Smooth muscle cell (in vitro differentiated cells): ENCODE results near the gene ZNF343. TPM values are rescaled to one million over a fixed set of nuclear protein-coding genes. Genes with fewer than 3 reads are reported as not detected.

Experiments
- DNase-seq: peaks from one replicate; lab custom pipeline; 2025; ENCODE audit not compliant: unreplicated experiment; lab: John Stamatoyannopoulos, UW
- H2AFZ ChIP-seq: fragments of 200-600 bp; sonication (generic); 2 replicates; pipeline ENCODE4 v1.6.0; 2016; ENCODE audit warnings: antibody characterized with exemption, low read depth, mild to moderate bottlenecking
- H3F3A ChIP-seq: fragments of 200-600 bp; sonication (generic); 2 replicates; pipeline ENCODE4 v1.6.0; 2017; ENCODE audit warnings: antibody characterized with exemption, low read depth
- H3K27ac ChIP-seq: fragments of 200-600 bp; sonication (generic); 2 replicates; pipeline ENCODE4 v1.5.1; 2016; ENCODE audit warnings: low read depth, mild to moderate bottlenecking
- H3K27me3 ChIP-seq: fragments of 200-600 bp; sonication (generic); 2 replicates; pipeline ENCODE4 v1.6.1; 2016; ENCODE audit warnings: low read depth, mild to moderate bottlenecking
- H3K36me3 ChIP-seq: fragments of 200-600 bp; sonication (generic); 2 replicates; pipeline ENCODE4 v1.5.1; 2016; ENCODE audit warnings: low read depth
- H3K4me1 ChIP-seq: fragments of 200-600 bp; sonication (generic); 2 replicates; pipeline ENCODE4 v1.5.1; 2016; ENCODE audit warnings: low read depth
- H3K4me2 ChIP-seq: fragments of 200-600 bp; sonication (generic); 2 replicates; pipeline ENCODE4 v1.6.0; 2016; ENCODE audit warnings: mild to moderate bottlenecking
- H3K4me3 ChIP-seq: fragments of 200-600 bp; sonication (generic); 2 replicates; pipeline ENCODE4 v1.5.1; 2016; ENCODE audit warnings: mild to moderate bottlenecking
- H3K79me2 ChIP-seq: fragments of 200-600 bp; sonication (generic); 2 replicates; pipeline ENCODE4 v1.6.0; 2016; ENCODE audit warnings: low read depth, mild to moderate bottlenecking
- H3K9ac ChIP-seq: fragments of 200-600 bp; sonication (generic); 2 replicates; pipeline ENCODE4 v1.6.0; 2016; ENCODE audit warnings: low read depth
- H3K9me3 ChIP-seq: fragments of 200-600 bp; sonication (generic); replicated peaks from 2 replicates; pipeline ENCODE4 v1.5.1; 2016; ENCODE audit warnings: low read depth
- H4K20me1 ChIP-seq: fragments of 200-600 bp; sonication (generic); 2 replicates; pipeline ENCODE4 v1.6.0; 2016; ENCODE audit warnings: low read depth
- CTCF ChIP-seq: fragments of 200-600 bp; sonication (generic); IDR thresholded peaks from 2 replicates; pipeline ENCODE4 v1.5.1; 2017; ENCODE audit warnings: borderline replicate concordance, mild to moderate bottlenecking, antibody characterized with exemption; ENCODE audit not compliant: insufficient read depth, poor library complexity, severe bottlenecking
- WGBS: methylation state at CpG from one replicate; pipeline ENCODE4 v1.1.7; 2016; ENCODE audit warnings: low lambda C conversion rate; 5-methylcytosine and 5-hydroxymethylcytosine counted together
- polyA plus RNA-seq: library from polyadenylated mRNA; unstranded; fragments of >200 nt; fragmentation: Nextera tagmentation; extraction: Ambion mirVana; gene quantifications from 2 replicates; pipeline ENCODE4 v1.2.1, GENCODE V29; 2016
- total RNA-seq: library from RNA; depleted of rRNA; stranded (reverse); fragments of >200 nt; gene quantifications from 2 replicates; pipeline ENCODE4 v1.2.3, GENCODE V29; 2014

Gene ZNF343
- total and polyA plus RNA-seq, 2 experiments from 2014 or later = 2.3 to 5.0 TPM

- H3F3A ChIP-seq = peaks cover 16% of the 10 kb centered on the region
- H3K4me1 ChIP-seq = peaks cover 14% of the 10 kb centered on the region
- no peaks in the 10 kb centered on the region for H3K27me3 ChIP-seq
- no peak overlapping the region for H2AFZ ChIP-seq
- peak overlapping the region; percentile 85 for H3K27ac ChIP-seq
- H4K20me1 ChIP-seq = peaks cover 64% of the 10 kb centered on the region
- H3K4me2 ChIP-seq = peak overlapping the region; percentile 100
- H3K4me3 ChIP-seq = peak overlapping the region; percentile 83
- no peak for TF ChIP-seq CTCF
- H3K9me3 ChIP-seq = no peaks in the 10 kb centered on the region
- DNase-seq = no peak
- H3K79me2 ChIP-seq = peaks cover 47% of the 10 kb centered on the region
- 83% methylated on average over 11 of the region's 11 CpGs for WGBS
- peaks cover 18% of the 10 kb centered on the region for H3K36me3 ChIP-seq
- peak overlapping the region; percentile 18 for H3K9ac ChIP-seq
These were observed 39.9 kb downstream of the ZNF343 start for GRCh38 chr20:2468581-2469407.

GRCh38 chr20:2467412-2467811 lies 41.3 kb downstream of the ZNF343 start:
- no peak overlapping the region for H3K9ac ChIP-seq
- no peak overlapping the region for H2AFZ ChIP-seq
- 94% methylated on average over 5 of the region's 5 CpGs for WGBS
- no peak for TF ChIP-seq CTCF
- H3K4me1 ChIP-seq = peaks cover 14% of the 10 kb centered on the region
- peaks cover 47% of the 10 kb centered on the region for H3K79me2 ChIP-seq
- no peak overlapping the region for H3K4me3 ChIP-seq
- no peak overlapping the region for H3K27ac ChIP-seq
- H4K20me1 ChIP-seq = peaks cover 77% of the 10 kb centered on the region
- peaks cover 30% of the 10 kb centered on the region for H3K36me3 ChIP-seq
- no peaks in the 10 kb centered on the region for H3K9me3 ChIP-seq
- no peak for DNase-seq
- no peak overlapping the region for H3K4me2 ChIP-seq
- H3F3A ChIP-seq = peaks cover 22% of the 10 kb centered on the region
- no peaks in the 10 kb centered on the region for H3K27me3 ChIP-seq

GRCh38 chr20:2465100-2465499 lies 43.6 kb downstream of the ZNF343 start:
- Histone ChIP-seq H3K27me3 (no peaks in the 10 kb centered on the region), H3K9ac (no peak overlapping the region), H3K79me2 (peaks cover 42% of the 10 kb centered on the region), H2AFZ (no peak overlapping the region), H3K27ac (no peak overlapping the region), H3K9me3 (no peaks in the 10 kb centered on the region), H3K36me3 (peaks cover 32% of the 10 kb centered on the region), H3F3A (peaks cover 26% of the 10 kb centered on the region), H3K4me2 (no peak overlapping the region), H3K4me1 (peaks cover 10% of the 10 kb centered on the region), H3K4me3 (no peak overlapping the region), H4K20me1 (peaks cover 99% of the 10 kb centered on the region)
- no peak for TF ChIP-seq CTCF
- DNase-seq = no peak
- 96% methylated on average over 6 of the region's 6 CpGs for WGBS
